IMR-90 (cell line): ENCODE data around the gene FABP7. TPM values are rescaled to one million over a fixed set of nuclear protein-coding genes. Genes with fewer than 3 reads are reported as not detected.

Experiments used
- ATAC-seq: fragments of 200-7000 bp; cut with Tn5 transposase; 2 replicates; pipeline ENCODE4 v1.9.1; 2020; ENCODE audit warnings: low read depth, mild to moderate bottlenecking, moderate library complexity
- BruUV-seq: library from RNA; stranded (reverse); fragments of 400-500 nt; replicated peaks from 2 replicates; lab custom pipeline; 2021; lab: Mats Ljungman, UMichigan
- CTCF ChIA-PET: fragments of 300-600 bp; formaldehyde crosslinking; extraction: SDS; loops from one replicate; lab custom pipeline; 2021; ENCODE audit warnings: antibody characterized with exemption; lab: Yijun Ruan, JAX
- POLR2A ChIA-PET: fragments of 300-600 bp; sonication (Branson Sonifier 250); formaldehyde crosslinking; loops from one replicate; lab custom pipeline; 2022; ENCODE audit warnings: antibody characterized with exemption; ENCODE audit not compliant: unreplicated experiment; lab: Charles Lee
- DNase-seq: peaks from one replicate; pipeline ENCODE4 v3.0.0; 2013
- H2AFZ ChIP-seq: replicated peaks from 2 replicates; pipeline ENCODE3; 2013; ENCODE audit warnings: low read length, mild to moderate bottlenecking; ENCODE audit not compliant: poor library complexity
- H2AK5ac ChIP-seq: 2 replicates; pipeline ENCODE4 v1.6.1; 2013; ENCODE audit warnings: low read depth, low read length, inconsistent platforms
- H2AK9ac ChIP-seq: replicated peaks from 2 replicates; pipeline ENCODE3; 2013; ENCODE audit warnings: mild to moderate bottlenecking, low read depth, low read length, moderate library complexity; ENCODE audit not compliant: poor library complexity
- H2BK120ac ChIP-seq: 2 replicates; pipeline ENCODE4 v1.6.1; 2013; ENCODE audit warnings: low read depth, low read length, inconsistent platforms
- H2BK15ac ChIP-seq: 3 replicates; pipeline ENCODE4 v1.6.1; 2013; ENCODE audit warnings: low read depth, low read length, inconsistent platforms
- H2BK20ac ChIP-seq: 2 replicates; pipeline ENCODE4 v1.6.1; 2013; ENCODE audit warnings: low read depth, mild to moderate bottlenecking, inconsistent platforms, low read length, moderate library complexity
- H2BK5ac ChIP-seq: 2 replicates; pipeline ENCODE4 v1.6.1; 2013; ENCODE audit warnings: mild to moderate bottlenecking, low read depth, low read length, inconsistent platforms; ENCODE audit not compliant: poor library complexity, severe bottlenecking
- H3K14ac ChIP-seq: replicated peaks from 2 replicates; pipeline ENCODE4 v1.6.1; 2013; ENCODE audit warnings: low read depth, low read length, inconsistent platforms
- H3K18ac ChIP-seq: 2 replicates; pipeline ENCODE4 v1.6.1; 2013; ENCODE audit warnings: low read depth, low read length, control low read depth
- H3K23ac ChIP-seq: 2 replicates; pipeline ENCODE4 v1.6.1; 2013; ENCODE audit warnings: low read depth, low read length, inconsistent platforms
- H3K27ac ChIP-seq: 2 replicates; pipeline ENCODE4 v1.5.1; 2013; ENCODE audit warnings: mild to moderate bottlenecking, control low read depth, low read length; ENCODE audit not compliant: insufficient read depth
- H3K27me3 ChIP-seq: 2 replicates; pipeline ENCODE4 v1.6.1; 2013; ENCODE audit warnings: low read length; ENCODE audit not compliant: control insufficient read depth, insufficient read depth
- H3K36me3 ChIP-seq: 2 replicates; pipeline ENCODE4 v1.6.1; 2013; ENCODE audit warnings: low read length, mixed read lengths; ENCODE audit not compliant: control insufficient read depth, insufficient read depth
- H3K4ac ChIP-seq: 2 replicates; pipeline ENCODE4 v1.6.1; 2013; ENCODE audit warnings: low read depth, low read length, inconsistent platforms
- H3K4me1 ChIP-seq: 2 replicates; pipeline ENCODE4 v1.6.1; 2013; ENCODE audit warnings: low read length, mixed read lengths; ENCODE audit not compliant: control insufficient read depth, insufficient read depth
- H3K4me2 ChIP-seq: 2 replicates; pipeline ENCODE4 v1.6.1; 2013; ENCODE audit warnings: low read depth, mild to moderate bottlenecking, control low read depth, low read length, moderate library complexity
- H3K4me3 ChIP-seq: 2 replicates; pipeline ENCODE4 v1.5.1; 2013; ENCODE audit warnings: low read depth, mild to moderate bottlenecking, control low read depth, low read length, moderate library complexity; ENCODE audit not compliant: insufficient read depth
- H3K56ac ChIP-seq: 2 replicates; pipeline ENCODE4 v1.6.1; 2013; ENCODE audit warnings: low read length, inconsistent platforms; ENCODE audit not compliant: insufficient read depth; ENCODE audit errors: extremely low read depth
- H3K79me1 ChIP-seq, 2 experiments: 2 replicates each; pipeline ENCODE4 v1.6.1; 2013; ENCODE audit warnings: low read length in 2 of 2, inconsistent platforms in 1 of 2, low read depth in 1 of 2
- H3K9ac ChIP-seq: 2 replicates; pipeline ENCODE4 v1.6.1; 2013; ENCODE audit warnings: low read depth, low read length, control low read depth
- H3K9me1 ChIP-seq: 2 replicates; pipeline ENCODE4 v1.6.1; 2013; ENCODE audit warnings: low read length, inconsistent platforms; ENCODE audit not compliant: insufficient read depth
- H3K9me3 ChIP-seq: 2 replicates; pipeline ENCODE4 v1.6.1; 2013; ENCODE audit warnings: low read length; ENCODE audit not compliant: control insufficient read depth, insufficient read depth
- H4K20me1 ChIP-seq: 2 replicates; pipeline ENCODE4 v1.6.1; 2013; ENCODE audit warnings: low read length, inconsistent platforms; ENCODE audit not compliant: insufficient read depth
- H4K5ac ChIP-seq: 2 replicates; pipeline ENCODE4 v1.6.1; 2013; ENCODE audit warnings: mild to moderate bottlenecking, low read depth, low read length, control low read depth
- H4K8ac ChIP-seq, 2 experiments: 2 replicates each; pipeline ENCODE4 v1.6.1; 2013; ENCODE audit warnings: low read depth in 2 of 2, low read length in 2 of 2, control low read depth in 1 of 2, inconsistent platforms in 1 of 2
- H4K91ac ChIP-seq: 2 replicates; pipeline ENCODE4 v1.6.1; 2013; ENCODE audit warnings: low read depth, low read length, inconsistent platforms; ENCODE audit not compliant: insufficient read depth
- CEBPB ChIP-seq: IDR thresholded peaks from 2 replicates; pipeline ENCODE4 v1.6.1; 2012; ENCODE audit warnings: low read depth, low read length, improper control_type of control experiment
- CHD1 ChIP-seq: IDR thresholded peaks from 2 replicates; pipeline ENCODE4 v1.6.1; 2012; ENCODE audit warnings: low read depth, low read length, improper control_type of control experiment
- FOS ChIP-seq: fragments of 150-350 bp; IDR thresholded peaks from 2 replicates; pipeline ENCODE4 v1.6.1; 2016; ENCODE audit warnings: low read depth, low read length
- MXI1 ChIP-seq: IDR thresholded peaks from 2 replicates; pipeline ENCODE4 v1.6.1; 2012; ENCODE audit warnings: low read depth, mild to moderate bottlenecking, low read length, moderate library complexity, borderline replicate concordance
- NFE2L2 ChIP-seq: fragments of 150-350 bp; IDR thresholded peaks from 2 replicates; pipeline ENCODE4 v1.6.1; 2016; ENCODE audit warnings: low read depth, mild to moderate bottlenecking, low read length
- POLR2A ChIP-seq: IDR thresholded peaks from 2 replicates; pipeline ENCODE4 v1.6.1; 2012; ENCODE audit warnings: mild to moderate bottlenecking, low read depth, low read length
- RCOR1 ChIP-seq: IDR thresholded peaks from 2 replicates; pipeline ENCODE4 v1.6.1; 2012; ENCODE audit warnings: mild to moderate bottlenecking, low read length, improper control_type of control experiment; ENCODE audit not compliant: insufficient replicate concordance
- WGBS, 2 experiments: methylation state at CpG; one replicate each; pipeline versions ENCODE4 v1.1.5 to v1.1.7; 2013; ENCODE audit warnings: missing lambda C conversion rate in 2 of 2; ENCODE audit not compliant: insufficient read length in 1 of 2; ENCODE audit errors: extremely low coverage in 2 of 2; 5-methylcytosine and 5-hydroxymethylcytosine counted together
- dilution Hi-C: fragments of 300-500 bp; cut with HindIII; formaldehyde crosslinking; loops from one replicate; pipeline ENCODE4 v1.14.3; 2018; ENCODE audit warnings: low sequenced_read_pairs; ENCODE audit not compliant: unreplicated experiment
- in situ Hi-C: fragments of 300-500 bp; cut with MboI; formaldehyde crosslinking; loops from 3 replicates; pipeline ENCODE4 v1.14.3; 2019; ENCODE audit warnings: low sequenced_read_pairs, inconsistent platforms, mixed read lengths
- intact Hi-C: fragments of 100-400 bp; cut with micrococcal nuclease; formaldehyde crosslinking; loops from 2 replicates; pipeline ENCODE4 v1.10.0; 2022
- polyA plus RNA-seq, 3 experiments: library from polyadenylated mRNA; depleted of rRNA; stranded (reverse); fragments of >200 nt; gene quantifications; 2 replicates each; pipeline ENCODE4 v1.2.3, GENCODE V29; 2012; ENCODE audit warnings: low replicate concordance in 1 of 3
- total RNA-seq: library from RNA; depleted of rRNA; stranded (reverse); fragments of >200 nt; gene quantifications from 2 replicates; pipeline ENCODE4 v1.2.3, GENCODE V29; 2012
- TF ChIP-seq, protein P1 (sequence below): conservative IDR thresholded peaks from 2 replicates; pipeline ENCODE4 v1.5.1; 2012; ENCODE audit warnings: mild to moderate bottlenecking, low read depth, low read length, improper control_type of control experiment
- TF ChIP-seq, protein P2 (sequence below): fragments of 150-350 bp; IDR thresholded peaks from 2 replicates; pipeline ENCODE4 v1.6.1; 2016; ENCODE audit warnings: low read depth, mild to moderate bottlenecking, low read length, moderate library complexity, borderline replicate concordance
- TF ChIP-seq, protein P3 (sequence below): fragments of 150-350 bp; IDR thresholded peaks from 2 replicates; pipeline ENCODE4 v1.6.1; 2017; ENCODE audit warnings: mild to moderate bottlenecking, antibody characterized with exemption, low read length, low read depth

Gene FABP7
- total and polyA plus RNA-seq, 2 of the 4 experiments (the other 2 are of a cell fraction) = not detected

DNA sequence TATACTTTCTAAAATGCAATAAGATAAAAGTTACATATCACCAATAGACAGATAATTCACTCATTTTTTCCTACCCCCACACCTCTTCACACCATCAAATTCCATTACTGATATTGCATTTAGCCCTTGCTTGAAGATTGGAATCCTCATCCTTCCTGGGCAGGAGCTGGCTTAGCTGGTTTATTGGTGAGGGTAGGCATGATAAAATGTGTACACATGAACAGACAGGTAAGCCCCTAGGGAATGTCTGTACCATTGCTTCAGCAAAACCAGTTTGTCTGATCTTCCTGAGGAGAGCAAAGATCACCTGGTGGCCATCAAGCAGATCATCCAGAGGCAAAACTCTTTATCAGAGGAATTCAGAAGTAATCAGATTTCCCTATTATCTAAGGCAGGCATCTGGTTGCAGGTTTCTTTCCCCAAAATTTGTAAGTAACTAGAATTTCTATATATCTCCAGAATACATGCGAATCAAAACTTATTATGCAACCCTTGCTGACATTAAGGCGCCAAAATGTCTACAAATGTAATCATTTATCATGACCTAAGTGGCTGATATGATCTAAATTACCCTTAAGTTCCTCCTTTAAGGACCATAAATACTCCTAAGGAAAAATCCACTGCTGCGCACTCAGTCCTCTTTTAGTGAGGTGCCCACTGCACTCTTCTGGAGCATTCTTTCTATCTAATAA, 6.6 kb upstream of the FABP7 start:
- in situ Hi-C loops (no loop called here), intact Hi-C loops (no loop called here), dilution Hi-C loops (no loop called here)
- no peaks in the 10 kb centered on the region for H3K9me1 ChIP-seq
- ATAC-seq (no peak), DNase-seq (no peak)
- no peak overlapping the region for H3K4me3 ChIP-seq
- no peak overlapping the region for H4K91ac ChIP-seq
- H3K4ac ChIP-seq = no peak overlapping the region
- no peak overlapping the region for H2BK5ac ChIP-seq
- H3K36me3 ChIP-seq = no peaks in the 10 kb centered on the region
- H3K4me2 ChIP-seq = no peak overlapping the region
- H3K56ac ChIP-seq = no peak overlapping the region
- H3K14ac ChIP-seq = no peak overlapping the region
- H4K20me1 ChIP-seq = no peaks in the 10 kb centered on the region
- no peak overlapping the region for H3K23ac ChIP-seq
- H3K9me3 ChIP-seq = no peaks in the 10 kb centered on the region
- no peak overlapping the region for H4K5ac ChIP-seq
- no peak overlapping the region for H2AK9ac ChIP-seq
- H3K27me3 ChIP-seq = no peaks in the 10 kb centered on the region; the same call in 1 of the 2 replicates
- ChIA-PET CTCF (no interaction called here), POLR2A (no interaction called here)
- H3K18ac ChIP-seq = no peak overlapping the region
- H2AFZ ChIP-seq = no peak overlapping the region
- no peak overlapping the region for H2AK5ac ChIP-seq
- no peak overlapping the region for H3K27ac ChIP-seq
- no peak overlapping the region for H4K8ac ChIP-seq
- no peaks in the 10 kb centered on the region for H3K4me1 ChIP-seq
- H3K79me1 ChIP-seq = no peaks in the 10 kb centered on the region
- H2BK20ac ChIP-seq = no peak overlapping the region
- BruUV-seq = no TSS peak
- no peak overlapping the region for H2BK120ac ChIP-seq
- H2BK15ac ChIP-seq = no peak overlapping the region
- no CpG with 5 or more reads among the region's 3 CpGs for WGBS, 2 experiments
- no peak overlapping the region for H3K9ac ChIP-seq
- TF ChIP-seq CEBPB (no peak), RCOR1 (no peak), FOS (no peak), CHD1 (no peak), NFE2L2 (no peak), MXI1 (no peak), POLR2A (no peak)
- TF ChIP-seq, protein P1, sequence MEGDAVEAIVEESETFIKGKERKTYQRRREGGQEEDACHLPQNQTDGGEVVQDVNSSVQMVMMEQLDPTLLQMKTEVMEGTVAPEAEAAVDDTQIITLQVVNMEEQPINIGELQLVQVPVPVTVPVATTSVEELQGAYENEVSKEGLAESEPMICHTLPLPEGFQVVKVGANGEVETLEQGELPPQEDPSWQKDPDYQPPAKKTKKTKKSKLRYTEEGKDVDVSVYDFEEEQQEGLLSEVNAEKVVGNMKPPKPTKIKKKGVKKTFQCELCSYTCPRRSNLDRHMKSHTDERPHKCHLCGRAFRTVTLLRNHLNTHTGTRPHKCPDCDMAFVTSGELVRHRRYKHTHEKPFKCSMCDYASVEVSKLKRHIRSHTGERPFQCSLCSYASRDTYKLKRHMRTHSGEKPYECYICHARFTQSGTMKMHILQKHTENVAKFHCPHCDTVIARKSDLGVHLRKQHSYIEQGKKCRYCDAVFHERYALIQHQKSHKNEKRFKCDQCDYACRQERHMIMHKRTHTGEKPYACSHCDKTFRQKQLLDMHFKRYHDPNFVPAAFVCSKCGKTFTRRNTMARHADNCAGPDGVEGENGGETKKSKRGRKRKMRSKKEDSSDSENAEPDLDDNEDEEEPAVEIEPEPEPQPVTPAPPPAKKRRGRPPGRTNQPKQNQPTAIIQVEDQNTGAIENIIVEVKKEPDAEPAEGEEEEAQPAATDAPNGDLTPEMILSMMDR = no peak
- TF ChIP-seq, protein P2, sequence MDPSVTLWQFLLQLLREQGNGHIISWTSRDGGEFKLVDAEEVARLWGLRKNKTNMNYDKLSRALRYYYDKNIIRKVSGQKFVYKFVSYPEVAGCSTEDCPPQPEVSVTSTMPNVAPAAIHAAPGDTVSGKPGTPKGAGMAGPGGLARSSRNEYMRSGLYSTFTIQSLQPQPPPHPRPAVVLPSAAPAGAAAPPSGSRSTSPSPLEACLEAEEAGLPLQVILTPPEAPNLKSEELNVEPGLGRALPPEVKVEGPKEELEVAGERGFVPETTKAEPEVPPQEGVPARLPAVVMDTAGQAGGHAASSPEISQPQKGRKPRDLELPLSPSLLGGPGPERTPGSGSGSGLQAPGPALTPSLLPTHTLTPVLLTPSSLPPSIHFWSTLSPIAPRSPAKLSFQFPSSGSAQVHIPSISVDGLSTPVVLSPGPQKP = no peak
- TF ChIP-seq, protein P3, sequence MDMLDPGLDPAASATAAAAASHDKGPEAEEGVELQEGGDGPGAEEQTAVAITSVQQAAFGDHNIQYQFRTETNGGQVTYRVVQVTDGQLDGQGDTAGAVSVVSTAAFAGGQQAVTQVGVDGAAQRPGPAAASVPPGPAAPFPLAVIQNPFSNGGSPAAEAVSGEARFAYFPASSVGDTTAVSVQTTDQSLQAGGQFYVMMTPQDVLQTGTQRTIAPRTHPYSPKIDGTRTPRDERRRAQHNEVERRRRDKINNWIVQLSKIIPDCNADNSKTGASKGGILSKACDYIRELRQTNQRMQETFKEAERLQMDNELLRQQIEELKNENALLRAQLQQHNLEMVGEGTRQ = no peak
